ENCODE measurements around the gene VKORC1L1. TPM values are rescaled to one million over a fixed set of nuclear protein-coding genes. Genes with fewer than 3 reads are reported as not detected.
"Not testable (repeated sequence)": the region's sequence is repeated elsewhere in the genome, so short reads cannot be mapped to it uniquely, and the experiment has no call there.

The VKORC1L1 gene
- total RNA-seq (1 to 10 TPM; 1.9 to 3.0 TPM), total RNA-seq (7.1 to 63.9 (median 38.6) reads per million in 172 experiments)
- 7.9 TPM for polyA plus RNA-seq (2013, experiment 1 of 2)
- 7.3 TPM for polyA plus RNA-seq (2013, experiment 2 of 2)

- intact Hi-C loops (cut with DNase I, micrococcal nuclease), result loop anchor here in 1 of 2 experiments (2.0 to 10.0 kb wide), 9 partner anchors 101 to 1558 kb away; partner anchors contain the start of genes ASL, CRCP, GUSB and SBDS
- peak within 1 kb of the TSS; percentile 91 for H3K4me3 Mint-ChIP-seq
- Histone ChIP-seq H3K4me1 (ENCODE audit: insufficient read depth, low read length) (peaks cover 13% of the 10 kb centered on the region), H3K27ac (ENCODE audit: low read depth in 1 of 2, low read length in 2 of 2) (no peak within 1 kb of the TSS), H3K36me3 (ENCODE audit: insufficient read depth, low read length) (no peaks in the 10 kb centered on the region), H3K9me3 (ENCODE audit: control insufficient read depth in 1 of 2, insufficient read depth in 1 of 2, low read length in 2 of 2) (no peaks in the 10 kb centered on the region), H3K4me3 (ENCODE audit: low read length) (peak within 1 kb of the TSS; percentile 68), H3K27me3 (ENCODE audit: control insufficient read depth in 1 of 2, insufficient read depth in 2 of 2, low read length in 2 of 2) (no peaks in the 10 kb centered on the region)
- no peaks in the 10 kb centered on the region for H3K9me3 Mint-ChIP-seq
- POLR2A ChIA-PET, result interaction anchor here (1.5 kb wide), 1 partner anchor 620 kb away, joined by 3 read pairs; no protein-coding TSS in a partner anchor
- H3K27me3 Mint-ChIP-seq, result no peaks in the 10 kb centered on the region
- TF ChIP-seq, protein P1, sequence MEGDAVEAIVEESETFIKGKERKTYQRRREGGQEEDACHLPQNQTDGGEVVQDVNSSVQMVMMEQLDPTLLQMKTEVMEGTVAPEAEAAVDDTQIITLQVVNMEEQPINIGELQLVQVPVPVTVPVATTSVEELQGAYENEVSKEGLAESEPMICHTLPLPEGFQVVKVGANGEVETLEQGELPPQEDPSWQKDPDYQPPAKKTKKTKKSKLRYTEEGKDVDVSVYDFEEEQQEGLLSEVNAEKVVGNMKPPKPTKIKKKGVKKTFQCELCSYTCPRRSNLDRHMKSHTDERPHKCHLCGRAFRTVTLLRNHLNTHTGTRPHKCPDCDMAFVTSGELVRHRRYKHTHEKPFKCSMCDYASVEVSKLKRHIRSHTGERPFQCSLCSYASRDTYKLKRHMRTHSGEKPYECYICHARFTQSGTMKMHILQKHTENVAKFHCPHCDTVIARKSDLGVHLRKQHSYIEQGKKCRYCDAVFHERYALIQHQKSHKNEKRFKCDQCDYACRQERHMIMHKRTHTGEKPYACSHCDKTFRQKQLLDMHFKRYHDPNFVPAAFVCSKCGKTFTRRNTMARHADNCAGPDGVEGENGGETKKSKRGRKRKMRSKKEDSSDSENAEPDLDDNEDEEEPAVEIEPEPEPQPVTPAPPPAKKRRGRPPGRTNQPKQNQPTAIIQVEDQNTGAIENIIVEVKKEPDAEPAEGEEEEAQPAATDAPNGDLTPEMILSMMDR (IDR thresholded peaks at IDR 0.05), result no peak
- ATAC-seq (ENCODE audit: poor library complexity) (peak; percentile 87), DNase-seq (peak; percentile 89 to 97 (median 96))
- CTCF ChIA-PET, result no interaction called here
- peaks cover 12% of the 10 kb centered on the region for H3K4me1 Mint-ChIP-seq (ENCODE audit: low read depth)
- peaks cover 4% of the 10 kb centered on the region for H3K36me3 Mint-ChIP-seq (ENCODE audit: low read depth)
- H3K27ac Mint-ChIP-seq, result peak within 1 kb of the TSS; percentile 80
These were observed at the start of gene VKORC1L1 for GRCh38 chr7:65872776-65873581. Gene VKORC1L1, plus strand, starts transcription at chr7:65873074. Its CDS starts 298 bp downstream, at chr7:65873372.

GRCh38 chr7:65827366-65827765 lies 45.5 kb upstream of the VKORC1L1 start:
- H3K4me3 Mint-ChIP-seq, result no peak overlapping the region
- H3K4me1 Mint-ChIP-seq (ENCODE audit: low read depth), result no peaks in the 10 kb centered on the region
- no peaks in the 10 kb centered on the region for H3K9me3 ChIP-seq (ENCODE audit: control insufficient read depth in 1 of 2, insufficient read depth in 1 of 2, low read length in 2 of 2)
- no peak overlapping the region for H3K27ac ChIP-seq (ENCODE audit: low read depth in 1 of 2, low read length in 2 of 2)
- no peak for DNase-seq
- no peaks in the 10 kb centered on the region for H3K27me3 ChIP-seq (ENCODE audit: control insufficient read depth in 1 of 2, insufficient read depth in 2 of 2, low read length in 2 of 2)
- H3K4me1 ChIP-seq (ENCODE audit: insufficient read depth, low read length), result no peaks in the 10 kb centered on the region
- TF ChIP-seq, protein P1 (IDR thresholded peaks at IDR 0.05), result no peak
- POLR2A ChIA-PET, result no interaction called here
- H3K36me3 ChIP-seq (ENCODE audit: insufficient read depth, low read length), result no peaks in the 10 kb centered on the region
- no peaks in the 10 kb centered on the region for H3K9me3 Mint-ChIP-seq
- CTCF ChIA-PET, result no interaction called here
- ATAC-seq (ENCODE audit: poor library complexity), result no peak
- no peaks in the 10 kb centered on the region for H3K36me3 Mint-ChIP-seq (ENCODE audit: low read depth)
- no peaks in the 10 kb centered on the region for H3K27me3 Mint-ChIP-seq
- no peak overlapping the region for H3K4me3 ChIP-seq (ENCODE audit: low read length)
- H3K27ac Mint-ChIP-seq, result no peak overlapping the region
- intact Hi-C loops (cut with DNase I, micrococcal nuclease), result no loop called here

DNA sequence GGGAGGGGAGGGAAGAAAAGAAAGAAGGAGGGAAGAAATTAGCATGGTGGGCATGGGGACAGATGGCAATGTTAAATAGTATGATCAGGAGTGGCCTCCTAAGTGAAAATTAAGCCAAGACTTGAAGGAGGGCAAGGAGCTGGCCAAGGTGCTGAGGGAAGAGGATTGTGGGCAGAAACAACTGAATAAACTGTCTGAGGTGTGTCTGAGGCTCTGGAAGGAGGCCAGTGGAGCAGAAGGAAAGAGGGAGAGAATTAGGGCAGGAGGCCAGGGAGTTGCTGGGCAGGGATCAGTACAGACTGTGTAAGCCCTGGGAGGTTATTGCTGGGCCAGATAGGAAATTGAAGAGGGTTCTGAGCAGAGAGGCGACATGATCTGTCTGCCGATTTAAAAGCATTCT lies 40.6 kb upstream of the VKORC1L1 start:
- H3K27me3 ChIP-seq (ENCODE audit: control insufficient read depth in 1 of 2, insufficient read depth in 2 of 2, low read length in 2 of 2), result no peaks in the 10 kb centered on the region
- CTCF ChIA-PET, result no interaction called here
- intact Hi-C loops (cut with DNase I, micrococcal nuclease), result no loop called here
- Mint-ChIP-seq H3K27ac (no peak overlapping the region), H3K9me3 (no peaks in the 10 kb centered on the region), H3K4me3 (no peak overlapping the region), H3K27me3 (no peaks in the 10 kb centered on the region), H3K4me1 (ENCODE audit: low read depth) (peaks cover 7% of the 10 kb centered on the region), H3K36me3 (ENCODE audit: low read depth) (no peaks in the 10 kb centered on the region)
- DNase-seq, result no peak
- TF ChIP-seq, protein P1 (IDR thresholded peaks at IDR 0.05), result no peak
- ATAC-seq (ENCODE audit: poor library complexity), result no peak
- H3K9me3 ChIP-seq (ENCODE audit: control insufficient read depth in 1 of 2, insufficient read depth in 1 of 2, low read length in 2 of 2), result no peaks in the 10 kb centered on the region
- H3K4me1 ChIP-seq (ENCODE audit: insufficient read depth, low read length), result no peaks in the 10 kb centered on the region
- H3K36me3 ChIP-seq (ENCODE audit: insufficient read depth, low read length), result no peaks in the 10 kb centered on the region
- H3K4me3 ChIP-seq (ENCODE audit: low read length), result no peak overlapping the region
- POLR2A ChIA-PET, result no interaction called here
- H3K27ac ChIP-seq (ENCODE audit: low read depth in 1 of 2, low read length in 2 of 2), result no peak overlapping the region

DNA sequence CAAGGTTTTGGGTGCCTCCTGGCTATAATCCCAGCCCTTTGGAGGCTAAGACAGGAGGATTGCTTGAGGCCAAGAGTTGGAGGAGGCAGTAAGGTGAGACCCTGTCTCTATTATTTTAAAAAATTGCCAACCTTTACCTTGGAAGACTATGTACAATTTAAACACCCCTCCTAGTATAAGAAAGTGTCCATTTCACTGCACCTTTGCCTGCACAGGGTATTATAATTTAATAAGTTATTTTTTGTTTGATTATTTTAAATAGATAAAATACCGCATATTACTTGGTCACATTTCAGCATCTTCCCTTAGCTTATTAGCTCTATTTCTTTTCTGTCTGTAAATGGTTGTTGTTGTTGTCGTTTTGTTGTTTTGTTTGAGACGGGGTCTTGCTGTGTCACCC lies 36.2 kb upstream of the VKORC1L1 start:
- DNase-seq; H3K36me3 ChIP-seq (ENCODE audit: insufficient read depth, low read length); ATAC-seq (ENCODE audit: poor library complexity); H3K4me3 ChIP-seq (ENCODE audit: low read length); intact Hi-C loops (cut with DNase I, micrococcal nuclease); H3K27ac ChIP-seq (ENCODE audit: low read depth in 1 of 2, low read length in 2 of 2); H3K9me3 Mint-ChIP-seq; POLR2A ChIA-PET; CTCF ChIA-PET; H3K27me3 ChIP-seq (ENCODE audit: control insufficient read depth in 1 of 2, insufficient read depth in 2 of 2, low read length in 2 of 2); H3K4me1 ChIP-seq (ENCODE audit: insufficient read depth, low read length); H3K4me1 Mint-ChIP-seq (ENCODE audit: low read depth); H3K27ac Mint-ChIP-seq; H3K36me3 Mint-ChIP-seq (ENCODE audit: low read depth); H3K9me3 ChIP-seq (ENCODE audit: control insufficient read depth in 1 of 2, insufficient read depth in 1 of 2, low read length in 2 of 2); H3K4me3 Mint-ChIP-seq; H3K27me3 Mint-ChIP-seq: not testable (repeated sequence)

- H3K4me3 ChIP-seq (ENCODE audit: low read length); DNase-seq; ATAC-seq (ENCODE audit: poor library complexity); H3K27me3 ChIP-seq (ENCODE audit: control insufficient read depth in 1 of 2, insufficient read depth in 2 of 2, low read length in 2 of 2); H3K36me3 ChIP-seq (ENCODE audit: insufficient read depth, low read length); H3K9me3 ChIP-seq (ENCODE audit: control insufficient read depth in 1 of 2, insufficient read depth in 1 of 2, low read length in 2 of 2); H3K4me3 Mint-ChIP-seq; H3K27ac ChIP-seq (ENCODE audit: low read depth in 1 of 2, low read length in 2 of 2); POLR2A ChIA-PET; H3K27me3 Mint-ChIP-seq; H3K4me1 Mint-ChIP-seq (ENCODE audit: low read depth); intact Hi-C loops (cut with DNase I, micrococcal nuclease); H3K4me1 ChIP-seq (ENCODE audit: insufficient read depth, low read length); H3K27ac Mint-ChIP-seq; H3K36me3 Mint-ChIP-seq (ENCODE audit: low read depth); CTCF ChIA-PET; H3K9me3 Mint-ChIP-seq: not testable (repeated sequence)
These were observed 35.3 kb upstream of the VKORC1L1 start for GRCh38 chr7:65837541-65837956.
